DMS153 treated with DMSO at 0.1 percent for 48 hours (cell line): ENCODE measurements around the gene SMCHD1.
"Not testable (repeated sequence)": the region's sequence is repeated elsewhere in the genome, so short reads cannot be mapped to it uniquely, and the experiment has no call there.

ENCODE experiments used
- DNase-seq: peaks from one replicate; lab custom pipeline; 2025; ENCODE audit not compliant: unreplicated experiment; lab: John Stamatoyannopoulos, UW

The SMCHD1 gene

DNA sequence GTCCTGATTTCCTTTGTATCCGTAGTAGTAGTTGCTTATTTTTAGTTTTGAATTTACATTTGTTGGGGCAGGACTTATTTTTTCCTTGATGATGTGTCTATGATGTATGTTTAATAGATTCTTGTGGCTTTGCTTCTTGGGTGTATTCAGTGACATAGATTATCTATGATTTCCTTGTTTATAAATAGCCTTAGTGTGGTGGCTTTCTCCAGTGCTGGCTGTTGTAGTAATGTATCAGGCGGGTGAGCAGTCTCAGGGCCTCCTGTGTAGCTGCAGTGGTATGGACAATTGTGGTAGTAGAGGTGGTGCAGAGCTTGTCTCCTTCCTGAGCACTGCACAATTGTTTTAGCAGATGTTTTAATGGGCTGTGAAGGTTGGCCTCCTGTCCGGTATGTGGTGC is 60.5 kb downstream of the SMCHD1 start:
- no peak for DNase-seq

GRCh38 chr18:2716394-2717326 is 61.1 kb downstream of the SMCHD1 start:
- DNase-seq: no peak

DNA sequence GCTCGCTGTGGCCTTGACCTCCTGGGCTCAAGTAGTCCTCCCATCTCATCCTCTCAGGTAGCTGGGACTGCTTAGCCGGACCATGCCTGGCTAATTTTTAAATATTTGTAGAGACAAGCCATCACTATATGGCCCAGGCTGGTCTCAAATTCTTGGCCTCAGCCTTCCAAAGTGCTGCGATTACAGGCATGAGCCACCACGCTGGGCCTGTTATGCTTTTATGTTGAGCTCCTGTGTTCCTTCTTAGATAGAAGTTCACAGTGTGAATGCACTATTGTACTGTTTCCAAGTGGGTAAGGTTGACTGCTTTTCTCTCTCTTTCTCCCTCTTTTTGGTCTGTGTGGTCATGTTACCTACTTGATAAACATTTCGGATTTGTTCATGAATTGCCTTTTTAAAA is 61.9 kb downstream of the SMCHD1 start:
- no peak for DNase-seq

GRCh38 chr18:2719040-2719439 is 63.5 kb downstream of the SMCHD1 start:
- no peak for DNase-seq

GRCh38 chr18:2723207-2723606 is 67.7 kb downstream of the SMCHD1 start:
- DNase-seq: no peak

DNA sequence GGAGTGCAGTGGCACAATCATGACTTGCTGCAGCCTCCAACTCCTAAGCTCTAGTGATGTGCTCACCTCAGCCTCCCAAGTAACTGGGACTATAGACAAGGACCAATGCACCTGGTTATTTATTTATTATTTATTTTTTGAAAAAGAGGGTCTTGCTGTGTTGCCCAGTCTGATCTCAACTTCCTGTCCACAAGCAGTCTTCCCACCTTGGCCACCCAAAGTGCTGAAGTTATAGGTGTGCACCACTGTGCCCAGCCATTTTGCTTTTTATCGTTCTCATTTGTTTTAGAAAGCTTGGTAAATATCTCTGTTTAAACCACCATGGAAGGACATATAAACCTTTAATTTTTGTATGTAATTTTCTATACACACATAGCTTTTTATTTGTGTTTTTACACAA is 74.2 kb downstream of the SMCHD1 start:
- DNase-seq: no peak

GRCh38 chr18:2736823-2737222 is 81.3 kb downstream of the SMCHD1 start:
- no peak for DNase-seq

GRCh38 chr18:2740082-2740481 is 84.6 kb downstream of the SMCHD1 start:
- DNase-seq: not testable (repeated sequence)

- no peak for DNase-seq
Measured at GRCh38 chr18:2746274-2746673, 90.7 kb downstream of the SMCHD1 start.

- no peak for DNase-seq
Measured at GRCh38 chr18:2758309-2758708, 102.8 kb downstream of the SMCHD1 start.

DNA sequence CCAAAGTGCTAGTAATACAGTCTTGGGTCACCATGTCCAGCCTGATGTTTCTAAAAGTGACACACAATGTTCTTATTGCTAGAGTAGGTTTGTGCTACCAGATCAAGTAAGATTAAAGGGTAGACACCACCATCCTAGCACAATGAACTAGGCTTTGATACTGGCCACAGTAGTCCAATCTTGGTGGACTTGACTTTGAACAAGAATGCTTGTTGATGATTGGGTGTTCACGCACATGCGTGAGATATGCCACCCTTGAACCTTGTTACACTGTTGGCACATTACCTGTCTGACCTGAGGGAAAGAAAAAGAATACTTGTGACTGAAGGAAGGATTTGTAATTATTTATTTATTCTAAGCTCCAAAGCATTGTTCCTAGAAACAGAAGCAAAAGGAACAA is 119.1 kb downstream of the SMCHD1 start:
- no peak for DNase-seq

GRCh38 chr18:2776601-2777000 is 121.1 kb downstream of the SMCHD1 start:
- no peak for DNase-seq

- no peak for DNase-seq
Measured at GRCh38 chr18:2777241-2777640, 121.7 kb downstream of the SMCHD1 start.

DNA sequence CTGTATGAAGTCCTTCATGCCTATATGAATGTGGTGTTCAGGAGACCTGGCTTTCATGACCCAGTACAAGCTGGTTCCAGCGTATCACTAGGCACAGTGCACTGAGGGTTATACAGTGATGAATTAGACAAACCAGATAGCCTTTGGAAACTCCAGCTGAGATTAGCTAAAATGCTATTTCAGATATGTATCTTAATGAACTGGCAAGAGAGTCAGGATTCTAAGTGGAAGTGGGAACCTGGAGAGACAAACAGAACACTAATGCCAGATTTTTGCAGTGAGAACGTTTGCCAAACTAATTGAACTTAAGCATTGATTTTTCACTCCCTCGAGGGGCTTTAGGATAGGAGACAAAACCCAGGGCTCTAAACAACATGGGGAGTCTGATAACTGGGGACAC is 125.2 kb downstream of the SMCHD1 start:
- DNase-seq: no peak

DNA sequence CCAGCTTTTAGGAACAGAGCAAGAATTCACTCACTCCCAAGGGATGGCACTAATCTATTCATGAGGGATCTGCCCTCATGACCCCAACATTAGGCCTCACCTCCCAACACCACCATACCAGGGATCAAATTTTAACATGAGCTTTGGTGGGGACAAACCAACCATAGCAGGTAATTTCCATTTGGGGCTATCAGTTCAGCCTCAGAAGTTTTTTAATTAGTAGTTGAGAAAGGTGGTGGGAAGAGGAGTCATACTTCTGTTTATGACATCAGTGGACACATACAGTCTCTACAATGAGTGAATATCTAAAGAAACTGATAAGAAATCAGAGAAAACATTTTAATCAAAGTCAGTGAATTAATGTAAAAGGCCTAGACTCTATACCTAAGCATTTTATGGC is 131.7 kb downstream of the SMCHD1 start:
- no peak for DNase-seq

GRCh38 chr18:2792395-2792794 is 136.9 kb downstream of the SMCHD1 start:
- DNase-seq: no peak

DNA sequence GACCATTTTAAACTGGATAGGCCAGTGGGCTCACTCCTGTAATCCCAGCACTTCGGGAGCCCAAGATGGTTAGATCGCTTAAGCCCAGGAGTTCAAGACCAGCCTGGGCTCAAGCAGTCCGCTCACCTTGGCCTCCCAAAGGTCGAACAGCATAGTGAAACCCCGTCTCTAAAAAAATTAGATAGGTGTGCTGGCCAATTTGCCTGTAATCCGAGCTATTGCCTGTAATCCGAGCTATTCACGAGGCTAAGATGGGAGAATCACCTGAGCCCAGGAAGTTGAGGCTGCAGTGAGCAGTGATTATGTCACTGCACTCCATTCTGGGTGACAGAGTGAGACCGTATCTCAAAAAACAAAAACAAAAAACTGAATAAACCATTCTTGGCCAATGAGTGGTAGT is 138.6 kb downstream of the SMCHD1 start:
- DNase-seq: no peak

- DNase-seq: no peak
Measured at GRCh38 chr18:2797951-2798350, 142.4 kb downstream of the SMCHD1 start.

DNA sequence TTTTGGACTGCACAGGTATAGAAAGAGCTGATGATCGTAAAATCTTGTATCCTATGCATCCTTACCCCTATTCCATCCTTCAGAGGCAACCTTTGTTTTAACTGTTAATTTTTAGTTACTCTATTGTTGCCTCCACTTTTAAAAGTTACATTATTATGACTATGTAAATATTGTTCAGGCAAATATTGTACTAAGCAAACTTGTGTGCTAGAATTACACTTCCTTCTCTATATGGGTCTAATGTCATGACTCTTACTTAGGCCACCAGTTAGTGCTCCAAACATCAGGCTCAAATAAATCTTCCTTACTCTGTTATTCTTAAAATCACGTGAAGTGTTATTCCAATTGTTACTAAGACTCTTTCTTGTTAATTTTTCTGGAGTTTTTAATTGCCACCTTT is 143.8 kb downstream of the SMCHD1 start:
- no peak for DNase-seq

DNA sequence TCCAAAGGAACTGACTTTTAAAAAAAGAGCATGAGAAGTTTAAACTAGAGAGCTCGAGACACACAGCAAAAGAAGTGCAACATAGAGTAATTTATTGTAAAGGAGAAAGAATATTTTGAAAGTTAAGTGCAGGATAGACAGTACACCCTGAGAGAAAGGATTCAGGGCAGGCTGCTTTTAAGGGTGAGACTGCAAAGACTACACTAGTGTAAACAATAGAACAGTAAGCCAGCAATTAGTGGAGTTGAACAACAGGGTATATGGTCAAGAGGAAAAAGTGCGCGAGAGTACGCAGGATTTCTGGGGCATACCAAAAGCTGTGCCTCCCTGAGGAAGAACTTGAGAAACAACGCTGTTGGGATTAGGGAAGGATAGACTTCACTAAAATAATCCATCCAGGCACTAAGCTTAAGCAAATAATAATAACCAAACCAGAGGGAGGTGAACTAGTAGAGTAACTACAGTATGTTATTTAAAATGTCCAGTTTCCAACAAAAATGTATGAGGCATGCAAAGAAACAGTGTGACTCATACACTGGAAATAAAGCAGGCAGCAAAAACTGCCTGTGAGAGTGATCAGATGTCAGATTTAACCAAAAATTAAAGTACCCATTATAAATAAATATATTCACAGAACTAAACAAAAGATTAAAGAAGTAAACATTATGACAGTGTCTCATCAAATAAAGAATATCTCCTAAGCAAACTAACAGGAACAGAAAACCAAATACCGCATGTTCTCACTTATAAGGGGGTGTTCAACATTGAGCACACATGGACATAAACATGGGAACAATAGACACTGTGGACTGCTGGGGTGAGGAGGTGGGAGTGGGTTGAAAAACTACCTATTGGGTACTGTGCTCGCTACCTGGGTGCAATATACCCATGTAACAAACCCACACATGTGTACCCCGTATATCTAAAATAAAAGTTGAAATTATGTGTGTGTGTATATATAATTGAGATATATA is 150.7 kb downstream of the SMCHD1 start:
- no peak for DNase-seq

- not testable (repeated sequence) for DNase-seq
Measured at GRCh38 chr18:2808640-2809039, 153.1 kb downstream of the SMCHD1 start.
